Vagina (tissue), 2 donors: ENCODE results near the gene CALN1. TPM values are rescaled to one million over a fixed set of nuclear protein-coding genes. Genes with fewer than 3 reads are reported as not detected.

Experiments used
- DNase-seq, 2 donors: peaks; one replicate each; pipeline ENCODE4 v3.0.0-alpha.2; 2017; ENCODE audit errors: extremely low spot score in 2 of 2
- H3K27ac ChIP-seq: fragments of 200-600 bp; sonication (generic); one replicate; pipeline ENCODE4 v1.5.1; 2019
- H3K27me3 ChIP-seq: fragments of 200-600 bp; sonication (generic); one replicate; pipeline ENCODE4 v1.5.1; 2019
- H3K36me3 ChIP-seq, 2 donors: fragments of 200-600 bp; sonication (generic); one replicate each; pipeline ENCODE4 v1.5.1; 2017 to 2019
- H3K4me1 ChIP-seq: fragments of 200-600 bp; sonication (generic); one replicate; pipeline ENCODE4 v1.5.1; 2019
- H3K4me3 ChIP-seq, 2 donors: fragments of 200-600 bp; sonication (generic); 1 replicate in 1 of 2; 2 replicates in 1 of 2; pipeline ENCODE4 v1.5.1; 2016 to 2019
- H3K9me3 ChIP-seq: fragments of 200-600 bp; sonication (generic); one replicate; pipeline ENCODE4 v1.5.1; 2019
- CTCF ChIP-seq, 3 experiments: fragments of 450-650 bp in 2 of 3; fragments of 200-600 bp in 1 of 3; sonication (generic) in 1 of 3; IDR thresholded peaks; one replicate each; pipeline ENCODE4 v1.5.1; 2017 to 2019; ENCODE audit warnings: antibody characterized with exemption in 3 of 3, mild to moderate bottlenecking in 2 of 3, moderate library complexity in 2 of 3
- POLR2A ChIP-seq, 2 donors: fragments of 450-650 bp; IDR thresholded peaks; one replicate each; pipeline ENCODE4 v1.6.1; 2017; ENCODE audit warnings: antibody characterized with exemption in 2 of 2, mild to moderate bottlenecking in 2 of 2, moderate library complexity in 2 of 2
- POLR2AphosphoS5 ChIP-seq, 2 donors: sonication (generic); formaldehyde crosslinking; IDR thresholded peaks; one replicate each; pipeline ENCODE4 v1.9.0; 2017; ENCODE audit warnings: antibody characterized with exemption in 2 of 2, mild to moderate bottlenecking in 2 of 2, low read depth in 1 of 2; ENCODE audit not compliant: insufficient read depth in 1 of 2
- intact Hi-C: fragments of 100-400 bp; cut with DNase I; formaldehyde crosslinking; loops from one replicate; pipeline ENCODE4 v1.15.1; 2023
- total RNA-seq: library from RNA; depleted of rRNA; stranded (reverse); fragments of >200 nt; gene quantifications from one replicate; pipeline ENCODE4 v1.2.3, GENCODE V29; 2016

Gene CALN1
- total RNA-seq, 1 donor from 2014 or later, result 6.9 TPM

- H3K27me3 ChIP-seq, result no peaks in the 10 kb centered on the region
- H3K27ac ChIP-seq, result no peak overlapping the region
- no peaks in the 10 kb centered on the region for H3K36me3 ChIP-seq
- no peak for DNase-seq
- TF ChIP-seq POLR2A (IDR thresholded peaks at IDR 0.05), result no peak
- no peak for TF ChIP-seq CTCF (IDR thresholded peaks at IDR 0.05)
- TF ChIP-seq POLR2AphosphoS5 (IDR thresholded peaks at IDR 0.05; ENCODE audit: insufficient read depth in 1 of 2, low read depth in 1 of 2), result no peak
- no peak overlapping the region for H3K4me3 ChIP-seq
- no peaks in the 10 kb centered on the region for H3K4me1 ChIP-seq
- intact Hi-C loops, result no loop called here
- no peaks in the 10 kb centered on the region for H3K9me3 ChIP-seq
Measured at GRCh38 chr7:71912476-71912875, 499.7 kb downstream of the CALN1 start.

GRCh38 chr7:71911051-71911450, 501.1 kb downstream of the CALN1 start:
- Histone ChIP-seq H3K9me3 (no peaks in the 10 kb centered on the region), H3K27ac (no peak overlapping the region), H3K4me3 (no peak overlapping the region), H3K36me3 (no peaks in the 10 kb centered on the region), H3K27me3 (no peaks in the 10 kb centered on the region), H3K4me1 (no peaks in the 10 kb centered on the region)
- TF ChIP-seq POLR2A (IDR thresholded peaks at IDR 0.05), result no peak
- TF ChIP-seq CTCF (IDR thresholded peaks at IDR 0.05), result no peak
- DNase-seq, result no peak
- intact Hi-C loops, result no loop called here

- Histone ChIP-seq H3K27me3 (no peaks in the 10 kb centered on the region), H3K27ac (no peak overlapping the region), H3K4me3 (no peak overlapping the region), H3K9me3 (no peaks in the 10 kb centered on the region), H3K36me3 (no peaks in the 10 kb centered on the region), H3K4me1 (no peaks in the 10 kb centered on the region)
- intact Hi-C loops, result no loop called here
- TF ChIP-seq POLR2A (IDR thresholded peaks at IDR 0.05) (no peak), POLR2AphosphoS5 (IDR thresholded peaks at IDR 0.05; ENCODE audit: insufficient read depth in 1 of 2, low read depth in 1 of 2) (no peak), CTCF (IDR thresholded peaks at IDR 0.05) (no peak)
- DNase-seq, result no peak
Measured at GRCh38 chr7:71905821-71906220, 506.3 kb downstream of the CALN1 start.

- H3K36me3 ChIP-seq, result no peaks in the 10 kb centered on the region
- no peak overlapping the region for H3K4me3 ChIP-seq
- DNase-seq, result no peak
- no peaks in the 10 kb centered on the region for H3K9me3 ChIP-seq
- H3K27ac ChIP-seq, result no peak overlapping the region
- intact Hi-C loops, result no loop called here
- no peaks in the 10 kb centered on the region for H3K4me1 ChIP-seq
- no peaks in the 10 kb centered on the region for H3K27me3 ChIP-seq
- TF ChIP-seq POLR2A (IDR thresholded peaks at IDR 0.05), result no peak
- TF ChIP-seq CTCF (IDR thresholded peaks at IDR 0.05), result no peak
- no peak for TF ChIP-seq POLR2AphosphoS5 (IDR thresholded peaks at IDR 0.05; ENCODE audit: insufficient read depth in 1 of 2, low read depth in 1 of 2)
Measured at GRCh38 chr7:71904484-71904883, 507.7 kb downstream of the CALN1 start.

GRCh38 chr7:71900556-71900955, 511.6 kb downstream of the CALN1 start:
- no peak overlapping the region for H3K27ac ChIP-seq

More at GRCh38 chr7:71900556-71900955, 511.6 kb downstream of the CALN1 start:
- no peak for DNase-seq
- no peaks in the 10 kb centered on the region for H3K36me3 ChIP-seq
- no peaks in the 10 kb centered on the region for H3K9me3 ChIP-seq
- H3K4me1 ChIP-seq, result no peaks in the 10 kb centered on the region
- intact Hi-C loops, result no loop called here
- TF ChIP-seq CTCF (IDR thresholded peaks at IDR 0.05) (no peak), POLR2A (IDR thresholded peaks at IDR 0.05) (no peak), POLR2AphosphoS5 (IDR thresholded peaks at IDR 0.05; ENCODE audit: insufficient read depth in 1 of 2, low read depth in 1 of 2) (no peak)
- no peaks in the 10 kb centered on the region for H3K27me3 ChIP-seq
- H3K4me3 ChIP-seq, result no peak overlapping the region
